Brain microvascular endothelial cell (primary cell): Measurements from ENCODE around the gene ABLIM2.

Source experiments
- DNase-seq: peaks from one replicate; pipeline ENCODE4 v3.0.0-alpha.2; 2020
- H3K27ac ChIP-seq: fragments of 250-450 bp; sonication (Bioruptor Pico); 2 replicates; pipeline ENCODE4 v1.5.1; 2020; ENCODE audit warnings: mild to moderate bottlenecking, moderate library complexity
- H3K27me3 ChIP-seq: fragments of 250-450 bp; sonication (Bioruptor Pico); replicated peaks from 2 replicates; pipeline ENCODE4 v1.5.1; 2020; ENCODE audit warnings: mild to moderate bottlenecking
- H3K36me3 ChIP-seq: fragments of 250-450 bp; sonication (Bioruptor Pico); replicated peaks from 2 replicates; pipeline ENCODE4 v1.5.1; 2020; ENCODE audit warnings: mild to moderate bottlenecking
- H3K4me3 ChIP-seq: 2 replicates; pipeline ENCODE4 v1.5.1; 2011; ENCODE audit warnings: low read depth, mild to moderate bottlenecking, control low read depth, low read length, moderate library complexity
- in situ Hi-C: cut with HindIII; loops from 2 replicates; pipeline ENCODE4 v1.10.0; 2017; ENCODE audit warnings: low sequenced_read_pairs, low pct_ligation_motif_present
- TF ChIP-seq, protein P1 (sequence below): IDR thresholded peaks from 2 replicates; pipeline ENCODE4 v1.5.1; 2011; ENCODE audit warnings: low read depth, mild to moderate bottlenecking, moderate library complexity, low read length, control low read depth, inconsistent platforms; ENCODE audit errors: missing control alignments

The ABLIM2 gene

DNA sequence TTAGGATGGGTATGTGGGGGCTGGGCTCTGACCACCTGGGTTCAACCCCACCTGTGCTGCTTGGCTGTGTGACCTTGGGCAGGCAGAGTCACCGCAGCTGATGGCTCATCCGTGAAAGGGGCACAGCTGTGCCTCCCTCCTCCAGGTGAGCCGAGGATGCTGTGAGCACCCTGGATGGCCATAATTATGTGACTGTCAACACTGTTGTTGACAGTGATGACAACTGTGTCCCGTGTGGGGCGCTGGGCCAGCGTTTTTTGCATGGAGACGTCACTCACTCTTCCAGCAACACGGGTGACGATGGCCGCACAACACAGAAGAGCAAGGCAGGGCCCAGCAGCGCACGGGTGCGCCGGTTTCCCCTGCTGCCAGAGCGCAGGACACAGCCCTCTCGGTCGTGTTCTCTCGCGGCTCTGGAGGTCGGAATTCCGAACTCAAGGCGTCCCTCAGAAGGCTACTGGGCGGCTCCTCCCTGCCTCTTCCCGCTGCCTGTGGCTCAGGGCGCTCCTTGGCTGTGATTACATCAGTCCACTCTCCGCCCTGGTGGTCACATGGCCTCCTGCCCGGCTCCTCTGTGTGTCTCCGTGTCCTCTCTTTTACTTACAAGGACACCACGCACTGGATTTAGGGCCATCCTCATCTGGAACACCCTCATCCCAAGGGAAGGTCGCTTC is 41.8 kb upstream of the ABLIM2 start:
- TF ChIP-seq, protein P1, sequence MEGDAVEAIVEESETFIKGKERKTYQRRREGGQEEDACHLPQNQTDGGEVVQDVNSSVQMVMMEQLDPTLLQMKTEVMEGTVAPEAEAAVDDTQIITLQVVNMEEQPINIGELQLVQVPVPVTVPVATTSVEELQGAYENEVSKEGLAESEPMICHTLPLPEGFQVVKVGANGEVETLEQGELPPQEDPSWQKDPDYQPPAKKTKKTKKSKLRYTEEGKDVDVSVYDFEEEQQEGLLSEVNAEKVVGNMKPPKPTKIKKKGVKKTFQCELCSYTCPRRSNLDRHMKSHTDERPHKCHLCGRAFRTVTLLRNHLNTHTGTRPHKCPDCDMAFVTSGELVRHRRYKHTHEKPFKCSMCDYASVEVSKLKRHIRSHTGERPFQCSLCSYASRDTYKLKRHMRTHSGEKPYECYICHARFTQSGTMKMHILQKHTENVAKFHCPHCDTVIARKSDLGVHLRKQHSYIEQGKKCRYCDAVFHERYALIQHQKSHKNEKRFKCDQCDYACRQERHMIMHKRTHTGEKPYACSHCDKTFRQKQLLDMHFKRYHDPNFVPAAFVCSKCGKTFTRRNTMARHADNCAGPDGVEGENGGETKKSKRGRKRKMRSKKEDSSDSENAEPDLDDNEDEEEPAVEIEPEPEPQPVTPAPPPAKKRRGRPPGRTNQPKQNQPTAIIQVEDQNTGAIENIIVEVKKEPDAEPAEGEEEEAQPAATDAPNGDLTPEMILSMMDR = no peak
- in situ Hi-C loops = no loop called here
- H3K27ac ChIP-seq = no peak overlapping the region
- no peaks in the 10 kb centered on the region for H3K27me3 ChIP-seq
- no peak for DNase-seq
- H3K36me3 ChIP-seq = no peaks in the 10 kb centered on the region
- no peak overlapping the region for H3K4me3 ChIP-seq

DNA sequence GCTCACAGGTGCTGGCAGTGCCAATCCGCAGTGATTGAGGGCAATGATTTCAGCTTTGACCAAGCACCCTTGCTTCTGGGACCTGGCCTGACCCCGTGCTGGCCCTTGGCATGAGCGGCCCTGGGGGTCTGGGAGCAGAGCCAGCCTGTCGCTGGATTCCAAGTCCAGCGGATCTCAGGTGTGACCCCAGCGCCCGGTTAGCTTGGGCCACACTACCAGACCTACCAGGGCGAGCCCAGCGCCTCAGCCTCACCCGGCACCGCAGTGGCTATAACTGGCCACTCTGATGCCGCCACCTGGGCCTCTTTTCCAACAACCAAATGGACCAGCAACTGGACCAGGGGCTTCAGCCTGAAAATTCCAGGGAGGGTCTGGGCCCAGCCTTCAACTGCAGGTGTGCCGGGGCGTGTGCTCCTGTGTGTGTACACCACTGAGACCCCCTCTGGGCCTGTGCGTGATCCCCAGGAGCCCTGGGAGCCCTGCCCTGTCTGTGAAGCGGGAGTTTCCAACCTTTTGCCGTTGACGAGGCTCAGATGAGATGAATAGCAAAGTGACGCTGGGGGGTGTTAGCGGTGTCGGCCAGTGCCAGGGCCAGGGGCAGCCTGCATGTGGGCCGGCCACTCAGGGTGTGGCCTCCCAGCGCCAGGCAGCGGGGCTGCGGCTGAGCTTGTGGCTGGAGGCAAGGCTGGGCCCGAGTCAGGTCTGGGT is 41.1 kb upstream of the ABLIM2 start:
- H3K36me3 ChIP-seq = no peaks in the 10 kb centered on the region
- no peak for DNase-seq
- peak overlapping the region; percentile 62 for H3K27ac ChIP-seq
- no peaks in the 10 kb centered on the region for H3K27me3 ChIP-seq
- H3K4me3 ChIP-seq = peak overlapping the region; percentile 47
- in situ Hi-C loops = no loop called here
- TF ChIP-seq, protein P1 = no peak

DNA sequence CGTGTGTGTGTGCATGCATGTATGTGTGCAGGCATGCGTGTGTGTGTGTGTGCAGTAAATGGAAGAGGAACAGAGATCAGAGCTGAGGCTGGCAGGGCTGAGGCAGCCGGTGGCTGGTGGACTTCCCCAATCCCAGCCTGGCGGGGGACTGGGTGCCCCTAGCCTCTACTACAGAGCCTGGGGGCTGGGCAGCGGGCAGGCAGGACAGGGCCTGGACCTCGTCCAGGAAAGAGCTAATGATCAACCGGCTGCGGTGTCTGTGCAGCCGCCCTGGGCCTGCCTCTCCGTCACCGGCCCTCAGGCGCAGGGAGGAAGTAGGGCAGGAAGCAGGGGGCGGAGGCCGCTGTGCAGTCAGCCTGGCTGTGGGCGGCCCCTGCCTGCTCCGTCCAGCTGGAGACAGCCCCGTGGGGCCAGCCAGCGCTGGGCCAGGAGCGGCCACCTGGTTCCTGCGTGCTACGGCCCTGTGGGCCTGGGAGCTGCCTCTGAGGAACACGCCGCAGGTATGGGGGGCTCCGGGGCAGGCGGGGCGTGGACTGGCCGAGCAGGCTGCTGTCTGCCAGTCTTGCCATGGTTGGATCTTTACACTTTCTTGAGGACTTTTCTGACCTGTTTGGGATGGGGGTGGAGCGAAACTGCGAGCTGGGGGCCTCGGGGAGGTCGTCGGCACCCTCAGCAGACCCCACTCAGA is 40.4 kb upstream of the ABLIM2 start, which contains the start of gene SH3TC1:
Gene SH3TC1 (plus strand): TSS at position 385 of the 688 bp plus-strand sequence. CDS start 5,905 bp downstream, outside the sequence.
- peak; percentile 79 for DNase-seq

DNA sequence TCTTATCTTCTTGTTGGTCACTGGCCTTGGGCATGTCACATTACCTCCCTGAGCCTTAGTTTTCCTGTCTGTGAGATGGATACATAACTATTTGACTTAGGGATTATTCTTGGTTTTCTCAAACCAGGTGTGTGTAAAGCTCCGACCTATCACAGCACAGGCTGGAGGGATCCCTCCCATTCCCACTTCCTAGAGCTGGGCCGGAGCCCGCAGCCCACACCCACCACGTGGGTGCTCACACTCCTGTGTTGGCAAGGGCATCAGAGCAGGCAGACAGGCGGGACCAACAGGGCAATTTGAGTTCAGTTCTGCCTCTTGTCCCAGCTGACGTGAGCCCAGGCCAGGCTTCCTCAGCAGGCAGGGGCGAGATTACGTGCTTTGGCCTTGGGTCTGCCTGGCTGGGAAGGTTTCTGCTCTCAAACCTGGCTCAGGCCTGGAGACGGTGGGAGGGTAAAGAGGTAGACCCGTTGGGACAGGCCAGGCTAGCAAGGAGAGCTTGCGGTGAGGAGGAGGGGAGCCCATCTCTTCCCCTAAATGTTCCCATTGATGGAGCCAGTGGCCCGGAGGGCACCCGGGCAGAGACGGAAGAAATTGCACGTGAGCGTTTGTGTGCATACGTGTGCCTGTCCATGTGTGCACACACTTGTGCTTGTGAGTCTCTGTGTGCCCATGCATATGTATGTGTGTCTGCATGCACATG is 39.7 kb upstream of the ABLIM2 start:
- in situ Hi-C loops = no loop called here
- Histone ChIP-seq H3K27ac (no peak overlapping the region), H3K4me3 (no peak overlapping the region), H3K27me3 (no peaks in the 10 kb centered on the region), H3K36me3 (no peaks in the 10 kb centered on the region)
- no peak for DNase-seq
- TF ChIP-seq, protein P1 = no peak

More for the DNA sequence above, 40.4 kb upstream of the ABLIM2 start, which contains the start of gene SH3TC1:
- H3K27me3 ChIP-seq = no peaks in the 10 kb centered on the region
- TF ChIP-seq, protein P1 = no peak
- peak within 1 kb of the TSS; percentile 62 for H3K27ac ChIP-seq
- peak within 1 kb of the TSS; percentile 47 for H3K4me3 ChIP-seq
- in situ Hi-C loops = no loop called here
- no peaks in the 10 kb centered on the region for H3K36me3 ChIP-seq

DNA sequence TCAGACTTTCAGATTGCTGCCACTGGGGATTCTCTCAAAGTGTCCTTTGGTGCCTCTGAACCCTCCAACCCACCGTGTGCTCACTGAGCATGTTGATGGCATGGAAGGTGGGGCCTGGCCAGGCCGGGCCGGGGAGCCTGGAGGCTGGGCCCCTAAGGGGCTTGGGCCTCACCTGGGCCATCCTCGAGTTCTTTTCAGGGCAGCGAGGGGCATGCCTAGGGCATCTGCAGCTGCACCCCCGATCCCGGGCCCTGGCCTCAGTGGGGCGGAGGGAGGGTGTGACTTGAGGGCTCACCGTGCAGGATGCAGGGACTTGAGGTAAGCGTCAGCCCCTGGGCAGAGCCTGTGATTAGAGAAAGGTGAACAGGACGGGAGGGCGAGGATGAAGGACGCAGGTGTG is 38.9 kb upstream of the ABLIM2 start:
- in situ Hi-C loops = no loop called here
- no peaks in the 10 kb centered on the region for H3K36me3 ChIP-seq

More for the DNA sequence above, 38.9 kb upstream of the ABLIM2 start:
- H3K27ac ChIP-seq = no peak overlapping the region
- TF ChIP-seq, protein P1 = no peak
- no peak overlapping the region for H3K4me3 ChIP-seq
- H3K27me3 ChIP-seq = no peaks in the 10 kb centered on the region
- no peak for DNase-seq
